OCI-LY1 (cell line): ENCODE measurements around the gene EGR4.

Experiments
- H2AFZ ChIP-seq: fragments of 200-600 bp; sonication (generic), shearing (Covaris generic); 2 replicates; pipeline ENCODE4 v1.6.0; 2014; ENCODE audit warnings: antibody characterized with exemption, mild to moderate bottlenecking, low read length
- H3F3A ChIP-seq: fragments of 200-600 bp; sonication (generic), shearing (Covaris generic); 2 replicates; pipeline ENCODE4 v1.6.0; 2014; ENCODE audit warnings: mild to moderate bottlenecking, antibody characterized with exemption, low read length, moderate library complexity; ENCODE audit not compliant: insufficient read depth
- H3K27ac ChIP-seq: fragments of 200-600 bp; sonication (generic); 2 replicates; pipeline ENCODE4 v1.5.1; 2014; ENCODE audit warnings: low read length, mixed run types, mild to moderate bottlenecking, low read depth; ENCODE audit not compliant: poor library complexity, severe bottlenecking
- H3K27me3 ChIP-seq: fragments of 200-600 bp; sonication (generic); 2 replicates; pipeline ENCODE4 v1.6.0; 2014; ENCODE audit warnings: antibody characterized with exemption, mild to moderate bottlenecking, low read length, moderate library complexity; ENCODE audit not compliant: insufficient read depth
- H3K36me3 ChIP-seq: fragments of 200-600 bp; sonication (generic); 2 replicates; pipeline ENCODE4 v1.6.1; 2014; ENCODE audit warnings: mild to moderate bottlenecking, antibody characterized with exemption, low read length, moderate library complexity, mixed read lengths; ENCODE audit not compliant: insufficient read depth
- H3K4me1 ChIP-seq: fragments of 200-600 bp; sonication (generic); 2 replicates; pipeline ENCODE4 v1.5.1; 2014; ENCODE audit warnings: mild to moderate bottlenecking, low read length, moderate library complexity; ENCODE audit not compliant: insufficient read depth, severe bottlenecking
- H3K4me2 ChIP-seq: fragments of 200-600 bp; sonication (generic), shearing (Covaris generic); 2 replicates; pipeline ENCODE4 v1.6.1; 2014; ENCODE audit warnings: low read length
- H3K4me3 ChIP-seq: fragments of 200-600 bp; sonication (generic); 2 replicates; pipeline ENCODE4 v1.5.1; 2014; ENCODE audit warnings: low read length, low read depth, mild to moderate bottlenecking, mixed read lengths; ENCODE audit not compliant: poor library complexity, severe bottlenecking
- H3K79me2 ChIP-seq: fragments of 200-600 bp; shearing (Covaris generic); 2 replicates; pipeline ENCODE4 v1.6.1; 2016; ENCODE audit warnings: mixed run types, low read length, mixed read lengths; ENCODE audit not compliant: insufficient read depth
- H3K9ac ChIP-seq: fragments of 200-600 bp; sonication (generic), shearing (Covaris generic); 2 replicates; pipeline ENCODE4 v1.6.1; 2014; ENCODE audit warnings: mild to moderate bottlenecking, low read length, mixed read lengths
- H3K9me2 ChIP-seq: fragments of 200-600 bp; sonication (generic), shearing (Covaris generic); 2 replicates; pipeline ENCODE4 v1.6.1; 2014; ENCODE audit warnings: low read depth, mild to moderate bottlenecking, low read length, mixed read lengths
- H3K9me3 ChIP-seq: fragments of 200-600 bp; shearing (Covaris generic); 2 replicates; pipeline ENCODE4 v1.6.1; 2014; ENCODE audit warnings: low read length, mixed read lengths
- H4K20me1 ChIP-seq: fragments of 200-600 bp; sonication (generic), shearing (Covaris generic); 2 replicates; pipeline ENCODE4 v1.6.0; 2016; ENCODE audit warnings: mild to moderate bottlenecking, low read length; ENCODE audit not compliant: insufficient read depth
- CTCF ChIP-seq: fragments of 200-600 bp; sonication (generic), shearing (Covaris generic); IDR thresholded peaks from 2 replicates; pipeline ENCODE4 v1.5.1; 2017; ENCODE audit warnings: mild to moderate bottlenecking, antibody characterized with exemption, low read length, moderate library complexity, mixed read lengths
- EZH2 ChIP-seq: fragments of 200-600 bp; sonication (generic), shearing (Covaris generic); IDR thresholded peaks from 2 replicates; pipeline ENCODE4 v1.8.0; 2017; ENCODE audit warnings: borderline replicate concordance, mixed run types, mild to moderate bottlenecking, antibody characterized with exemption, low read length, moderate library complexity, mixed read lengths

Gene EGR4

GRCh38 chr2:73333564-73333963 lies 40.2 kb upstream of the EGR4 start:
- Histone ChIP-seq H3K9ac (no peak overlapping the region), H3K4me1 (no peaks in the 10 kb centered on the region), H3K9me3 (no peaks in the 10 kb centered on the region), H3K4me3 (no peak overlapping the region), H4K20me1 (no peaks in the 10 kb centered on the region), H2AFZ (no peak overlapping the region), H3K36me3 (no peaks in the 10 kb centered on the region), H3F3A (no peaks in the 10 kb centered on the region), H3K27ac (no peak overlapping the region), H3K4me2 (no peak overlapping the region), H3K27me3 (no peaks in the 10 kb centered on the region), H3K79me2 (no peaks in the 10 kb centered on the region), H3K9me2 (no peaks in the 10 kb centered on the region; the same call in 1 of the 2 replicates)
- TF ChIP-seq EZH2: no peak
- no peak for TF ChIP-seq CTCF

- Histone ChIP-seq H3K9me3 (no peaks in the 10 kb centered on the region), H3K4me3 (no peak overlapping the region), H3K4me1 (no peaks in the 10 kb centered on the region), H3K4me2 (no peak overlapping the region), H3K36me3 (no peaks in the 10 kb centered on the region), H3K27ac (no peak overlapping the region), H2AFZ (no peak overlapping the region), H3F3A (no peaks in the 10 kb centered on the region), H4K20me1 (no peaks in the 10 kb centered on the region), H3K9me2 (no peaks in the 10 kb centered on the region), H3K79me2 (no peaks in the 10 kb centered on the region), H3K27me3 (no peaks in the 10 kb centered on the region), H3K9ac (no peak overlapping the region)
- no peak for TF ChIP-seq EZH2
- no peak for TF ChIP-seq CTCF
These were observed 30.9 kb upstream of the EGR4 start for GRCh38 chr2:73324126-73324725.

DNA sequence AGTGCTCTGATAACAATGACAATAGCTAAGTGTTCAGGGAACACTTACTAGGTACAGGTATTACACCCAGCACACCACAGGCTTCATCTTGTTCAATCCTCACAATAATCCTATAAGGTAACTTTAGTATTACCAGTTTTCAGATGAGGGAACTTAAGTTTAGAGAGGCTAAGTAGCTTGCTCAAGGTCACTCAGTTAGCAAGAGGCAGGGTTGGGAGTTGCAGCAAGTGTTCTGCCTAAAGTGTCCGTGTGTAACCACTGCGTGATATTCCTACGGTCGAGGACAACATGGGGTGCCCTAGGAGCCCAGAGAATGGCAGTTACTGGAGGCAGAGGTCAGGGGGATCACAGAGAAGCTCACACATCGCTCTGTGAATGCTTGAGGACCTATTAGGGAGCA lies 30.2 kb upstream of the EGR4 start:
- H4K20me1 ChIP-seq: no peaks in the 10 kb centered on the region
- no peak overlapping the region for H3K4me3 ChIP-seq
- H3K79me2 ChIP-seq: no peaks in the 10 kb centered on the region
- H3K9ac ChIP-seq: no peak overlapping the region
- no peaks in the 10 kb centered on the region for H3F3A ChIP-seq
- no peaks in the 10 kb centered on the region for H3K9me2 ChIP-seq
- H3K4me2 ChIP-seq: no peak overlapping the region
- H3K27me3 ChIP-seq: no peaks in the 10 kb centered on the region
- no peak for TF ChIP-seq EZH2
- TF ChIP-seq CTCF: no peak
- H3K36me3 ChIP-seq: no peaks in the 10 kb centered on the region
- H3K27ac ChIP-seq: no peak overlapping the region
- no peak overlapping the region for H2AFZ ChIP-seq
- H3K4me1 ChIP-seq: no peaks in the 10 kb centered on the region
- no peaks in the 10 kb centered on the region for H3K9me3 ChIP-seq
